HEK293 (cell line): Measurements from ENCODE around the gene OTOF.

Source experiments
- CTCF ChIP-seq: fragments of 450-650 bp; formaldehyde crosslinking; IDR thresholded peaks from 2 replicates; pipeline ENCODE4 v1.5.1; 2016; ENCODE audit warnings: missing biosample characterization, missing genetic modification characterization
- FEZF1 ChIP-seq: fragments of 450-650 bp; formaldehyde crosslinking; IDR thresholded peaks from 2 replicates; pipeline ENCODE4 v1.5.1; 2016; ENCODE audit warnings: missing biosample characterization, missing genetic modification characterization
- GFI1B ChIP-seq: fragments of 450-650 bp; formaldehyde crosslinking; IDR thresholded peaks from 2 replicates; pipeline ENCODE4 v1.5.1; 2016; ENCODE audit warnings: missing biosample characterization, missing genetic modification characterization
- REST ChIP-seq: fragments of 450-650 bp; formaldehyde crosslinking; IDR thresholded peaks from 2 replicates; pipeline ENCODE4 v1.5.1; 2016; ENCODE audit warnings: missing biosample characterization, missing genetic modification characterization
- SETDB1 ChIP-seq: IDR thresholded peaks from one replicate; pipeline ENCODE4 v1.6.1; 2017; ENCODE audit warnings: mild to moderate bottlenecking, low read length, moderate library complexity, mixed read lengths; ENCODE audit not compliant: insufficient read length
- YY1 ChIP-seq: fragments of 450-650 bp; formaldehyde crosslinking; IDR thresholded peaks from 2 replicates; pipeline ENCODE4 v1.5.1; 2018; ENCODE audit warnings: missing biosample characterization, missing genetic modification characterization
- ZNF121 ChIP-seq: fragments of 450-650 bp; formaldehyde crosslinking; IDR thresholded peaks from 2 replicates; pipeline ENCODE4 v1.5.1; 2016; ENCODE audit warnings: missing biosample characterization, missing genetic modification characterization
- ZNF530 ChIP-seq: fragments of 450-650 bp; formaldehyde crosslinking; IDR thresholded peaks from 2 replicates; pipeline ENCODE4 v1.5.1; 2016; ENCODE audit warnings: low read depth, missing biosample characterization, missing genetic modification characterization
- ZNF548 ChIP-seq: fragments of 450-650 bp; formaldehyde crosslinking; IDR thresholded peaks from 2 replicates; pipeline ENCODE4 v1.5.1; 2016; ENCODE audit warnings: missing biosample characterization, missing genetic modification characterization

GRCh38 chr2:26516246-26516645 is 38.3 kb upstream of the OTOF start:
- TF ChIP-seq GFI1B (no peak), REST (tag by site-specific recombination) (no peak), ZNF548 (tag by site-specific recombination) (no peak), CTCF (tag by site-specific recombination) (no peak), ZNF121 (no peak), ZNF530 (tag by site-specific recombination) (no peak), SETDB1 (no peak), YY1 (tag by site-specific recombination) (no peak), FEZF1 (tag by site-specific recombination) (no peak)
